ENCODE data around the gene PYROXD2. TPM values are rescaled to one million over a fixed set of nuclear protein-coding genes. Genes with fewer than 3 reads are reported as not detected.

PYROXD2 gene
- total and polyA plus RNA-seq, 2 of the 8 experiments (the other 6 are each of a cell fraction or from before 2014, with no cell fraction given) = 3.2 to 5.4 TPM

DNA sequence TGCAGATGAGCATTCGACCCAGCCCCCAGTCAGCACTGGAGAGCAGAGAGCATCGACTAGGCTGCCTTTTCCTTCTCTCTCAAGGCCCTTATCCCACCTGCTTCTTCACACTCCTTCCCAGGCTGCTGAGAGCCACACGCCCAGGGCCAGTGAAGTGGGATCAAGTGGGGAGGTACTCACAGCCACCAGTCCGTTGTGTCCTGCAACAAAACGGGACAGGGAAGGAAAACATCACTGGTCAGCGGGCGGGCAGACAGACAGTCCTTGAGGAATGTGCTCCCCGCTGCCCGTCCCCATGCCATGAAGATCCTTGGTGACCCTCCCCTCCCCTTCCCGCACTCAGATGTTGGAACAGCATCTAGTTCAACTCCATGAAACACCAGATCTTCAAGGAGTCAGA lies 4.2 kb downstream of the PYROXD2 start:
- Histone ChIP-seq H2AFZ (ENCODE audit: low read length) (no peak overlapping the region), H3K36me3 (ENCODE audit: control insufficient read depth in 2 of 4, insufficient read depth in 4 of 4, low read length in 3 of 4) (no peaks in the 10 kb centered on the region), H2BK12ac (ENCODE audit: low read depth, low read length) (no peak overlapping the region; the same call in 1 of the 2 replicates), H2BK120ac (replicated peaks; ENCODE audit: low read depth, low read length) (no peak overlapping the region), H3K79me1 (ENCODE audit: low read depth, low read length) (no peaks in the 10 kb centered on the region), H3K79me2 (ENCODE audit: control insufficient read depth in 1 of 2, insufficient read depth in 2 of 2, low read length in 2 of 2) (no peaks in the 10 kb centered on the region), H4K5ac (ENCODE audit: insufficient read length, low read depth, low read length) (no peak overlapping the region), H2BK5ac (ENCODE audit: low read depth, low read length) (no peak overlapping the region), H3K18ac (ENCODE audit: extremely low read depth, low read length) (no peak overlapping the region), H3K4me3 (ENCODE audit: extremely low read depth in 1 of 4, insufficient read depth in 2 of 4, low read depth in 3 of 4, low read length in 4 of 4) (no peak overlapping the region), H3K9ac (replicated peaks in 1 of 4; ENCODE audit: extremely low read depth in 1 of 4, low read depth in 3 of 4, low read length in 3 of 4) (no peak overlapping the region), H2BK15ac (ENCODE audit: low read length) (no peak overlapping the region), H2BK20ac (ENCODE audit: low read length) (no peak overlapping the region), H3K23ac (ENCODE audit: insufficient read length) (no peak overlapping the region), H3K4ac (replicated peaks; ENCODE audit: insufficient read length, low read depth, low read length) (no peak overlapping the region), H3K4me1 (replicated peaks in 1 of 4; ENCODE audit: control insufficient read depth in 3 of 4, insufficient read depth in 4 of 4, low read length in 3 of 4) (peaks cover 0 to 10% (median 3%) of the 10 kb centered on the region in 4 experiments; a peak in 6 of 7 replicates), H3K27ac (ENCODE audit: low read depth, low read length) (no peak overlapping the region), H4K8ac (ENCODE audit: extremely low read depth, insufficient read depth, low read length) (no peak overlapping the region), H3K56ac (replicated peaks; ENCODE audit: insufficient read length, low read depth, low read length) (no peak overlapping the region), H4K91ac (replicated peaks; ENCODE audit: insufficient read length, low read length) (no peak overlapping the region), H3K9me3 (ENCODE audit: insufficient read depth in 2 of 2, low read depth in 1 of 2, low read length in 1 of 2) (no peaks in the 10 kb centered on the region), H2AK5ac (ENCODE audit: low read depth, low read length) (no peak overlapping the region), H3K14ac (ENCODE audit: insufficient read length) (no peak overlapping the region), H3K23me2 (ENCODE audit: low read depth, low read length) (no peaks in the 10 kb centered on the region; the same call in 1 of the 2 replicates), H3K4me2 (ENCODE audit: insufficient read depth in 1 of 2, low read depth in 2 of 2, low read length in 2 of 2) (no peak overlapping the region; a peak in 1 of 4 replicates), H4K20me1 (replicated peaks in 1 of 2; ENCODE audit: control insufficient read depth in 1 of 2, insufficient read depth in 2 of 2, low read length in 2 of 2) (no peaks in the 10 kb centered on the region), H3K27me3 (replicated peaks in 1 of 4; ENCODE audit: control insufficient read depth in 3 of 4, extremely low read depth in 1 of 4, insufficient read depth in 3 of 4, low read length in 3 of 4) (no peaks in the 10 kb centered on the region)
- ChIA-PET POLR2A (ENCODE audit: partially characterized antibody) (no interaction called here), CTCF (ENCODE audit: partially characterized antibody) (interaction anchor here (0.8 to 2.6 kb wide), 2 partner anchors 15 to 101 kb away, joined by 3 to 12 read pairs; no protein-coding TSS in a partner anchor)
- FAIRE-seq = no peak
- no peak for TF ChIP-seq SP4 (IDR thresholded peaks at IDR 0.05; ENCODE audit: low read length)
- no peak for DNase-seq (ENCODE audit: low read depth in 1 of 2, low spot score in 2 of 2)
- 93% methylated on average over 9 of the region's 10 CpGs; no CpG with 5 or more reads in 1 of the 2 experiments for WGBS, 2 experiments (ENCODE audit: extremely low coverage in 1 of 2, insufficient coverage in 1 of 2, insufficient read length in 1 of 2, insufficient replicate concordance in 2 of 2, low coverage in 1 of 2, low lambda C conversion rate in 2 of 2, missing lambda C conversion rate in 1 of 2)

Measured in H1 (cell line).